ENCODE results near the gene MEG3.

The MEG3 gene

DNA sequence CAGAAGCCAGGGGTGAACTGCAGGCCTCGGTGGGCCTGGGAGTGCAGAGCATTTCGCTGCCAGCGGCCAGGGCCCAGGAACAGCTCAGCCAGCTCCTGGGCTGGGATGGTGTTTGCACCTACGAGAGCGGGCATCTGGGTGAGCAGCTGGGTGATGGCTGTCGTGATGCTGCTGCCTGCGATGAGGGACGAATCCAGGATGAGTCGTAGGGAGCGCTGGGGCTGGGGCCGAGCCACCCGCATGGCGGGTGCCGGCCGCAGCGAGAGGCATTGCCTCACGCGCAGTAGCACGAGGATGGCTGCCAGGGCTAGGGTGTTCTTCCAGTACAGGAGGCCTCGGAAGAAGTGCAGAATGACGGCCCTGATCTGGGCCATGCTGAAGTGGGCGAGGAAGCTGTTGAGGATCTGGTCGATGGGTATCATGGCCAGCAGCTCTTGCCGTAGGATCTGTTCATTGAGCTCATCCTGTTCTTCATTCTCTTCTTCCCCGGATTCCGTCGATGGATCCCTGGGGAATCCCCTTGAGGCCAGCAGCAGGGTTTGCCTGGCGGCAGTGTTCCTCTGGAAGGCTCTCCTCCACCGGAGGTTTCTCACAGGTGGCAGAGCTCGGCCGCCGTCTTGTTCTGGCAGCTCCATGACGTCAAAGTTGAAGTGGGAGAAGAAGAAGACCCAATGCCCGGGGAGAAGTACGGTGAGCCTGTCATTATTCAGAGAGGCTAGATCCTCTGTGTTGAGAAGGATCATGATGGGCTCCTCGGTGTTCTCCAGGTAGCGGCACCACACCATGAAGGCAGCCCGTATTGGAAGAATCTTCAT is 55.5 kb downstream of the MEG3 start:
- DNase-seq (ENCODE audit: low read depth): no peak

- no peak for DNase-seq (ENCODE audit: low read depth)
Observed at GRCh38 chr14:100882026-100882967, 56.4 kb downstream of the MEG3 start.

DNA sequence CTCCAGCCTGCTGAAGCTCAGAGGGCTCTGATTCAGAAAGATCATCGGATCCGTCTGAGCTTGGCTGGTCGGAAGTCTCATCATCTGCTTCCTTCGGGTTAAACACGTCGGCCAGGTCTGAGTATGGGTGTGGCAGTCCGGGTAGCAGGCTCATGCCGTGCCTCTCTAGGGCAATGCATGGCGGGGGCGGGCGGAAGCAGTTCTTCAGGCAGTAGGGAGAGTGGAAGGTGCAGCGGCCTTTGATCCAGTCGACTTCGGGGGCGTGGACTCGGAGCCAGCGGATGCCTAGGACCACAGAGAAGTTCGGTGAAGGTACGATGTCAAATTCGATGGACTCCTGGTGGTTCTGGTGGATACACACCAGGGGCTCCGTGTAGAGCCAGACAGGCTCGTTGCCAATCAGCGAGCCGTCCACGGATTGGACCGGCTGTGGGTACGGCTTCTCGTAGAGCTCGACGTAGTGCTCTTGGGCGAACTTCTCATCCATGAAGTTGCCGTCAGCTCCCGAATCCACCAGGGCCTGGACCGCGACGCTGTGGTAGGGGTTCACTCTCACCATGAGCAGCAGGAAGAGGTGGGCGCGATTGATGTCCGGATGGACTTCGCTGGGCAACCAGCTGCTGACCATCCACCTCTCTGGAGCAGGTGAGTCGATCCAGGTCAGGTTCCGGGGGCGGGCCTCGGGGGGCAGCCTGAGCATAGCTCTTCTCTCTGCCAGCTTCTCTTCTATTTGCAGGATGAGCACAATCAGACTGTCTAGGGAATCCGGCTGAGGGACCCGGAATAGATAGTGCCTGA is 57.3 kb downstream of the MEG3 start:
- DNase-seq (ENCODE audit: low read depth): no peak

DNA sequence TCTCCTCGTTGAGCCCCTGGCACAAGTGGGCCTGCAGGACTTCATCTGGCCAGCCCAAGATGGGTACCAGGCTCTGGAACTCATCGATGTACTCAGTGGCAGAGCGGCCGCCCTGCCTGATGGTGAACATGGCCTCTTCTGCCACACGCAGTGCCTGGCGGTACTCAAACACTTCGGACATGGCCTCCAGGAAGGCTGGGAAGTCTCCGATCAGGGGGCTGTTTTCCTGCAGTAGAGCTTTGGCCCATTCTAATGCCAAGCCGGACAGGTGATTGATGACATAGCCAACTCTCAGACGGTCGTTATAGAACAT is 57.8 kb downstream of the MEG3 start:
- no peak for DNase-seq (ENCODE audit: low read depth)

DNA sequence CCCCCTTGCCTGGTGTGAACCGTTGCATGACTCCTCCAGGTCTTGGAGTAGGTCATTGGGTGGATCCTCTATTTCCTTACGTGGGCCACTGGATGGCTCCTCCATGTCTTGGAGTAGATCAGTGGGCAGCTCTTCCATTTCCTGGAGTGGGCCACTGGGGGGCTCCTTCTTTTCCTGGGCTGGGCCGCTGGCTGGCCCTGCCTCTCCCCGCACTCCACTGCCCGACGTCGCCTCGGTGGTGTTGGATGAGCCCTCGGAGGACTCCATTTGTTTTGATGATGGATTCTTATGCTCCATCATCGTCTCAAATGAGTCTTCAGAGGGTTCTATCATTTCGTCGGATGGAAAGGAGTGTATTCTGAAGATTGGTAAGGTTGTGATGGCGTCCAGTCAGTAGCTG is 58.5 kb downstream of the MEG3 start:
- DNase-seq (ENCODE audit: low read depth): no peak

DNA sequence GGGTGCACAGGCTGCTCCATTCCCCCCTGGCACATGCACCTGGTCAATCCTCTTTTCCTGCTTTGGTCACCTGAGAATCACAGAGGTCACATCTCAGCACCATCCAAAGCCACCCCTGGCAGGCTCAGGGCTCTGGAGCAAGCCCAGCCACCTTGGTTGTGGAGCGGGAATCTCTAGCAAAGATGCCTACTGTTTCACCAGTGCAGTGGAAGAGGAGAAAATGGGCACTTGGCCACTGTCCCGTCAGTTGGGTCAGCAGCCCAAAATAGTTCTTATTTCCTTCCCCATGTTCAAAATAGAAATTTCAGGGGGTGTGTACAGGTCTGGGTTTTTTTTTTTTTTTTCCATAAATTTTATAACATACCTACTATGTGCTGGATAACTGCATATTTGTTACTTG is 59.3 kb downstream of the MEG3 start:
- no peak for DNase-seq (ENCODE audit: low read depth)

- no peak for DNase-seq (ENCODE audit: low read depth)
Observed at GRCh38 chr14:100885617-100886016, 59.7 kb downstream of the MEG3 start.

- DNase-seq (ENCODE audit: low read depth): no peak
Observed at GRCh38 chr14:100887728-100888335, 61.9 kb downstream of the MEG3 start.

DNA sequence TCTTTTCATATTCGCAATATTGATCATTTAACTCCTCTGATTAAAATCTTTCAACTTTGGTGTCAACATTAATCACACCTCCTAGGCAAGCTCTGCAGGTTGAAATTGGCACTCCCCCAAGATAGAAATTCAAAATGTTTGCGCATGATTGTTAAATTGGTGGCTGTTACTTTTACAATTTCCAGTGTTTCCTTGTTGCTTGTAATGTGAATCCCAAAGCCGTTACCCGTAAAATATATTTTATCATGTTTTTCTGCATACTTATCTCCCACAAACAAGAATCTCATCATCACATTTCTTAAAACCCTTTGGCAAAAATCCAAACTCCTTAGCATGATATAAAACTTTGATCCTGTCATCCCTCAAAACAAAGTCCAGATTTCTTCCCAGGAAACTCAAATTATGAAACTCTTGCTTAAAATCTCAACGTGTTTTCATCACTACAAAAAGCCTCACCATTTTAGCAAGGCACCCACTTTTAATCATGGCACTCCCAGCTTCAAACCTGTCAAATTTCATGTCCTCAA is 62.9 kb downstream of the MEG3 start:
- no peak for DNase-seq (ENCODE audit: low read depth)

DNA sequence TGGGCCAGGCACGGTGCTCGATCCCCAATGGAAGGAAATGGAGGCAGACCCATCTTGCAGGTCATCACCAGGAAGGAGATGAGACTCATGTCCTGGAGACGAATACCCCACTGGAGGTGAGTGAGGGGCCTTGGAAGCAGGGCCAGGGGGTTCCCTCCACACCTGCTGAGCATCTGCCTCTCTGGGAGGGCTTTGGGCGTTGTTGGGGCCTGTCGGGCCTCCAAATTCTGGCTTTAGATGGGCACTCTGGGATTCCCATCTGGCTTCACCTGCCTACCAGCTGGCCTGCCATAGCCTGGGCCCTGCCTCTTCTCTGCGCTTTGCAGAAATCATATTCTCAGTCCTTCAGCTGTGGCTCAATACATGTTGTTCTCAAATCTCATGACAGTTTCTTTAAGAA is 63.7 kb downstream of the MEG3 start:
- no peak for DNase-seq (ENCODE audit: low read depth)

DNA sequence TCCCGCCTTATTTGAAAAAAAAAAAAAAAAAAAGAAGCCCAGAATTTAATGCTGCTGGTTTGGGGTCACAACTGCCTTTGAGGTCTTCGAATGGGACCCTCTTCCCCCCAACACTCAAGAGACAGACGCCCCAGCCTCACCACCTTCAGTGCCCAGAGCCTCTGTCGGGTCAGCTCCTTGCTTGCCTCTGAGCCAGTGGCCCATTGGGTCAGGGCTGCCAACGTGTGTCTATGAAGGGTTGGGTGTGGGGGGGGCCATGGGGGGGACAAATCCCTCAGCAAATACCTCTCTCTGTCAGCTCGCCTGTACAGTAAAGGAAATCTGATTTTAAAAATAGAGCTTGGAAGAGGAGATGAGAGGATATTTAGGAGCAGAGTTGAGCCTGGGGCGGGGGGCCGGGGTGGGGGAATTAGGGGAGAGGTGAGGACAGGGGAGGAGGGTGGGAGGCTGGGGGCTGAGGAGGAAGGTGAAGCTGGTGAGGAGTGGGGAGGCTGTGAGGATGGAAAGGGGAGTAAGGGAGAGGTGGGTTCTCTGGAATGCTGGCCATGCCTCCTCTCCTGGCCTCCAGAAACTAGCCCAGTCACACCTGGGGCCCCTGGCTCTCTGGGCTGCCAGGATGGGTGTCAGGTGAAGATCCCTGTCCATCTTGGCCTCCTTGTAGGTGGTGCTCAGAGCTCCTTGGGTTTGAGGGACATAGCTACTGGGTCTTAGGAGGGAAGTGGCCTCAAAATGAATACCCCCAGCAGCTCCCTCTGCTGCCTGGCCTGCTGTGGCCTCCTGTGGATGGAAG is 64.3 kb downstream of the MEG3 start:
- no peak for DNase-seq (ENCODE audit: low read depth)

- DNase-seq (ENCODE audit: low read depth): no peak
Observed at GRCh38 chr14:100891051-100891450, 65.1 kb downstream of the MEG3 start.

- no peak for DNase-seq (ENCODE audit: low read depth)
Observed at GRCh38 chr14:100891501-100892445, 65.9 kb downstream of the MEG3 start.

GRCh38 chr14:100892496-100893227 is 66.7 kb downstream of the MEG3 start:
- DNase-seq (ENCODE audit: low read depth): no peak

DNA sequence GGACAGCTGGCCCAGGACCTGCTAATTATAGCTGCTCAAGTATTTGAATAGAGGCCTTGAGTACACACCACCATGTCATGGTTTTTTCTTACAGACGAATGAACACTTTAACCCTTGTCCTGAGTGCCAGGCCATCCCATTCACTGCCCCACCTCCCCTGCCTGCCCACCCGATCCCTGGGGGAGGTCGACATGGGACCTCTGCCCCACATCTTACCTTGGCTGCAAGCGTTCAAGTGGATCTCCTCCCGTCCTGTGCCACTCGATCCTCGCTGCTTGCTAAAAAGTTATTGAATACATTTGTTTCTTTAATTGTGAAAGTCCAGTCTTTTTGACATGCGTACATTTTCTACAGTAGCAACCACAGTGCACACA is 67.3 kb downstream of the MEG3 start:
- no peak for DNase-seq (ENCODE audit: low read depth)

GRCh38 chr14:100893760-100894159 is 67.8 kb downstream of the MEG3 start:
- DNase-seq (ENCODE audit: low read depth): no peak

DNA sequence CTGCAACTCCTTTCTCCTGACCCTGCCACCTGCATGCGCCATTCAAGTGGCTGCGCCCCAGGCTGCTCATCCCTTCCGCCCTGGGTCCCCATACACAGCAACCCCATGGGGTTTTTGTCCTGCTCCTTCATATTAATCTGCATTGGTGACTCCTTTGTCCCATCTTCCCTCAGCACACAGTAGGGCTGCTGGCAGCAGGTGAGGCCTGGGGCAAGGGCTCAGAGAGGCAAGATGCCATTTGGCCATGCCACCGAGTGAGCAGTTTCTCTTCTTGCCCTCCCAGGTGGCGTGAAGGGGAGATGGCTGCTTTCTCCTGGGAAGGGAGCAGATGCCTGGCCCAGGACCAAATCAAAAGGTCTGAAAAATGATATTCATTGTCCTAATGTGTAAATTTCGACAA is 68.5 kb downstream of the MEG3 start:
- no peak for DNase-seq (ENCODE audit: low read depth)

DNA sequence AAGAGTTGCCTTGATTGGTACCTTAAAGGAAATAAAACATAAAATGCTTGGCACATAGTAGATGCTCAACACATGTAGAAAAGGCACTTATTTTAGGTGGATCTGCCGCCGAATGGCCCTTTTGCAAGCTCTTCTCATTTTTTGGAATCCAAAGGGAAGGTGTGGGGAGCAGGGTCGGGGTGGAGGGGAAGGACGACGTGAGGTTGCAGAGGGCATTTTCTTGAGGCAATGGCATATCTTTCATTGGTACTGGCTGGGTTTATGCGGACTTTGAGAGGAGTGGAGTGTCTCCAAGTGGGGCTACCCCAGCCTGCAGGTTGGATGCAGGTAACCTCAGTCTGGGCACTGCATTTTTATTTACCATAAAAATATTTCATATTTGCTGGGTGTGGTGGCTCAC is 69.5 kb downstream of the MEG3 start:
- no peak for DNase-seq (ENCODE audit: low read depth)

GRCh38 chr14:100896369-100897060 is 70.6 kb downstream of the MEG3 start:
- no peak for DNase-seq (ENCODE audit: low read depth)
